Ecto neural progenitor cell (in vitro differentiated cells): ENCODE measurements around the gene SPTLC3.

Experiments used
- DNase-seq: peaks from one replicate; pipeline ENCODE4 v3.0.0-alpha.2; 2018; ENCODE audit warnings: low spot score

Gene SPTLC3

DNA sequence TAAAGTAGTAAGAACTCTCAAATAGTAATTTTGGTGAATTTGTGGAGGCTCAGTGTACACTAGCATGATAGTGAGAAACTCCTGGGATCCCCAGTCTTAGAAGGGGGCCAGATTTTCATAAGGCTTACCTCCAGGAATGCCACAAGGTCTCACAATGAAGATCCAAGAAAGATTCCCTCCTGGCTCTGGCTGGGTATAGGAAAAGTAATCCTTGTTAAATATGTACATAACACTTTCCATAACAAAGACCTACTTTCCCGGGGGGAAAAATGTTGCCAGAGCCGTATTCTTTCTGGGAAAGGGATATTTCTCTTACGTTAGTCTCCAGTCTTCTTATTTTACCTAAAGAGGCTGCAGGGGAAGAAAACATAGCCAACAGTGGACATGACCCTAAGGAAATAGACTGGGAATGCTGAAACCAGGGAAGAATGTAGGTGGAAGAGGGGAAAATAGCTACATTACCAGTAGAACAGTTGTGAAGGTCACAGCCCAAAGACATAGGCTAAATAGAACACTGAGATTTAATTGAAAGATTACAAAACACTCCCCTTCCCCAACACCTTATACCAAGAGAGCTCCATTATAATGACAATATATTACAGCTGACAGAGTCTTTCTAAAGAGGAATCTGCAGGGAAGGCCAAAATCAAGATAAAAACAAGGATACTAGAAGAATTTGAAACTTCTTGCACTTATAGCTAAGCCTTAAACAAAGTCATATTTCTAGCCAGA lies 177.4 kb downstream of the SPTLC3 start:
- no peak for DNase-seq

DNA sequence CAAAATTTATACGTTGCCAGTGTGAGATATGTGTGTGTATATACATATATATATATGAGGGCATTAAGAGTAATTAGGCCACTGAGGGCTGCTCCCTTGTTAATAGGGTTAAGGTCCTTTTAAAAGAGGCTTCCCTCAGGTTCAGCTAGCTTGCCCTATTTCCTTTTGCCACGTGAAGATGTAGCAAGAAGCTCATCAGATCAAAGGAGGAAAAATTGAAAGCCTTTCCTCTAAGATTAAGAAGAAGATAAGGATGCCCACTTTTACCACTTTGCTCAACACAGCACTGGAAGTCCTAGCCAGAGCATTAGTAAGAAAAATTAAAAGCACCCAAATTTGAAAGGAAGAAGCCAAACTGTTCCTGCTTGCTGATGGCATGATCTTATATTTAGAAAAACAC lies 179.1 kb downstream of the SPTLC3 start:
- no peak for DNase-seq

GRCh38 chr20:13199279-13199678 lies 190.5 kb downstream of the SPTLC3 start:
- no peak for DNase-seq

GRCh38 chr20:13200767-13201500 lies 192.2 kb downstream of the SPTLC3 start:
- peak; percentile 58 for DNase-seq

- DNase-seq: no peak
These were observed 193.8 kb downstream of the SPTLC3 start for GRCh38 chr20:13202565-13202964.

DNA sequence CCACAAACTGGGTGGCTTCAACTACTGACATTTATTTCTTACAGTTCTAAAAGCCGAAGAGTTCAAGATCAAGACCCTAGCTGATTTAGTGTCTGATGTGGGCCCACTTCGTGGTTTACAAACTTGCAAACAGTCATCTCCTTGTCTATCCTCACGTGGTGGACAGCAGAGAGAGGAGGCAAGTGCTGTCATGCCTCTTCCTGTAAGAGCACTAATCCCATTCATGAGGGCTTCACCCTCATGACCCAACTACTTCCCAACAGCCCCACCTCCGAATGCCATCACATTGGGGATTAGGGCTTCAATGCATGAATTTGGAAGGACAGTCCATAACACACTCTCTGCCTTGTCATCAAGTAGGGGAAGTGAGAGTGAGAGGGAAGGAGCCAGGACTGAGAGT lies 196.7 kb downstream of the SPTLC3 start:
- DNase-seq: no peak

GRCh38 chr20:13205848-13206434 lies 197.2 kb downstream of the SPTLC3 start:
- DNase-seq: no peak

DNA sequence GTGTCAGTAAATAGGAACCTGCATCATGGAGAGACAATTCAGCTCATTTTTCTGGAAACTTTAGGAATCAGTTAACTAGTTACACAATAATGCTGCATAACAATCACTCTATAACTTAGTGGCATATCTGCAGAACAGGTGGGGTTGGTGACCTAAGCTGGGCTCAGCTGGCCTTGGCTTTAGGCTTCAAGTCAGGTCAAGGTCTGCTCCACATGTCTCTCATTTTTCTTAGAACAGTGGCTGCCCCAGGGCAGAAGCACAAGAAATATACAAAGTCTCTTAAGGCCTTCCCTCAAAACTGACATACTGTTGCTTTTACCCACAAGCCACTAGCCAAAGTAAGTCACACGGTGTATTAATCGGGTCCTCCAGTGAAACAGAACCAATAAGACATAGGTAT lies 198.2 kb downstream of the SPTLC3 start:
- DNase-seq: no peak

DNA sequence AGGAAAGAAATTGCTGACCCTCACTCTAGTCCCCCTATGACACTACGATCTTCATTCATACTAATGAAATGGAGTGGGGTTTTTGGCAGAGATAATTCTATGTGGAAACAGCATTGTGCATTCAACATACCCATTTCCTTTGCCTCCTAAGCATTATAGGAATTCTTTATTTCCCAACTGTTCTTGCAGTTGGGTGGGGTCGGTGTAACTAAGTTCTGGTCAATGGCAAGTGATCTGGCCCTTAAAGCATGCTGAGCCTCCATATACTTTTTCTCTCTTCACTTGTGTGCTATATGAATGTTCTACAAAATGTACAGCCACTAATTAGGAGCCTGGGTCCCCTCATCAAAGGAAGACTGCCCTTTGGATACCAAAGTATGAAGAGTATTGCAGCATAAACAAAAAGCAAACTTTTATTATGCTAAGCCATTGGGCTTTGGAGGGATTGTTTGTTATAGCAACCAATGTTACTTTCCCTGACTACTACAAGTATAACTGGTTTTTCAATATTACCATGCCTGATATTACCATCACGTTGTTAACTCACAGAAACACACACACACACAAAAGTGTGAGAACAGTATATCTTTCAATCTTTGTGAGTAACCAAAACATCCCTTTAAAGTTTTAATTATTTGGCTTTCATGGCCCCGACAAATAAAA lies 203.3 kb downstream of the SPTLC3 start:
- no peak for DNase-seq

DNA sequence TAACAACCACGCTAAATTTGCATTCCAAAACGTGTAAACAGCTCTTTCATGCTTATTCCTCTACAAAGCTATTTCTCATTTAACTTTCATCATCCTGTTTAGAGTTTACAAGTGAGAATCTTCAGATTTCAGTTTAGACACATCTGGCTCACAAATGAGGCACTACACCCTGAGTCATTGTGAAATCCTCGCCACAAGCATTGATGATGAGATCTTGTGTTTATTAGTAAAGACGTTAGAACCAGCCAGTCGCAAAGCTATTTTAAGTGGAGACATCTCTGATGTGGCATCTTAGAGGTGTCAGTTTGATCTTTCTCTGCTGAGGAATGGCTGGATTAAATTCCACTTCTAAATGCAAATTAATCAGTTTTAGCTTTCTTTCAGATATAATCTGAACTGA lies 204.0 kb downstream of the SPTLC3 start:
- no peak for DNase-seq

- DNase-seq: no peak
These were observed 204.6 kb downstream of the SPTLC3 start for GRCh38 chr20:13213335-13213734.

GRCh38 chr20:13216533-13216932 lies 207.8 kb downstream of the SPTLC3 start:
- no peak for DNase-seq
